A673 (cell line): ENCODE data around the gene RAP1GAP. TPM values are rescaled to one million over a fixed set of nuclear protein-coding genes. Genes with fewer than 3 reads are reported as not detected.

Experiments
- BruUV-seq: library from RNA; stranded (reverse); fragments of 400-500 nt; replicated peaks from 2 replicates; lab custom pipeline; 2021; lab: Mats Ljungman, UMichigan
- CTCF ChIA-PET: fragments of 300-600 bp; sonication (Branson Sonifier 250); formaldehyde crosslinking; loops from one replicate; lab custom pipeline; 2022; ENCODE audit warnings: antibody characterized with exemption; lab: Charles Lee
- POLR2A ChIA-PET: fragments of 300-600 bp; sonication (Branson Sonifier 250); formaldehyde crosslinking; loops from one replicate; lab custom pipeline; 2022; ENCODE audit warnings: antibody characterized with exemption; ENCODE audit not compliant: low non-redundant PET; lab: Charles Lee
- DNase-seq: peaks from one replicate; pipeline ENCODE4 v3.0.0-alpha.2; 2015; ENCODE audit warnings: low spot score
- H3K27ac ChIP-seq: fragments of 200-600 bp; sonication (generic); 2 replicates; pipeline ENCODE4 v1.5.1; 2016; ENCODE audit warnings: mixed run types, low read depth, mild to moderate bottlenecking, mixed read lengths, antibody characterized with exemption, low read length; ENCODE audit not compliant: poor library complexity, severe bottlenecking
- H3K27me3 ChIP-seq: fragments of 200-600 bp; sonication (generic); replicated peaks from 2 replicates; pipeline ENCODE4 v1.6.1; 2017; ENCODE audit warnings: mixed run types, low read depth, mild to moderate bottlenecking, mixed read lengths, antibody characterized with exemption, low read length; ENCODE audit not compliant: insufficient read depth, poor library complexity
- H3K36me3 ChIP-seq: fragments of 200-600 bp; sonication (generic); 2 replicates; pipeline ENCODE4 v1.6.1; 2016; ENCODE audit warnings: mixed run types, mild to moderate bottlenecking, mixed read lengths, antibody characterized with exemption, low read length; ENCODE audit not compliant: insufficient read depth, poor library complexity, severe bottlenecking
- H3K4me1 ChIP-seq: fragments of 200-600 bp; sonication (generic); 2 replicates; pipeline ENCODE4 v1.6.1; 2017; ENCODE audit warnings: mixed run types, mild to moderate bottlenecking, mixed read lengths, antibody characterized with exemption, low read length; ENCODE audit not compliant: insufficient read depth, poor library complexity, severe bottlenecking
- H3K4me3 ChIP-seq: fragments of 200-600 bp; sonication (generic); 2 replicates; pipeline ENCODE4 v1.5.1; 2016; ENCODE audit warnings: low read depth, mixed run types, mild to moderate bottlenecking, mixed read lengths, low read length; ENCODE audit not compliant: poor library complexity, severe bottlenecking
- H3K9me3 ChIP-seq: fragments of 200-600 bp; sonication (generic); 2 replicates; pipeline ENCODE4 v1.6.1; 2016; ENCODE audit warnings: mixed run types, low read depth, mild to moderate bottlenecking, mixed read lengths, antibody characterized with exemption, low read length; ENCODE audit not compliant: poor library complexity, severe bottlenecking
- EZH2 ChIP-seq: fragments of 200-600 bp; sonication (generic); IDR thresholded peaks from 2 replicates; pipeline ENCODE4 v1.6.1; 2017; ENCODE audit warnings: borderline replicate concordance, low read depth, mild to moderate bottlenecking, mixed read lengths, antibody characterized with exemption, low read length; ENCODE audit not compliant: poor library complexity, severe bottlenecking
- intact Hi-C: fragments of 100-400 bp; cut with micrococcal nuclease; formaldehyde crosslinking; loops from one replicate; pipeline ENCODE4 v1.10.0; 2022; ENCODE audit not compliant: unreplicated experiment
- total RNA-seq: library from RNA; stranded (reverse); gene quantifications from 2 replicates; pipeline ENCODE4 v1.2.3, GENCODE V29; 2021
- TF ChIP-seq, protein P1 (sequence below): fragments of 300-800, 200-600 bp; sonication (generic); conservative IDR thresholded peaks from 2 replicates; pipeline ENCODE4 v1.5.1; 2017; ENCODE audit warnings: low read depth, mild to moderate bottlenecking, antibody characterized with exemption, low read length, moderate library complexity, mixed read lengths

The RAP1GAP gene
- total RNA-seq, 1 experiment from 2014 or later: 37.7 TPM

GRCh38 chr1:21618561-21619374, 50.4 kb downstream of the RAP1GAP start:
- intact Hi-C loops: no loop called here
- TF ChIP-seq EZH2: no peak
- TF ChIP-seq, protein P1, sequence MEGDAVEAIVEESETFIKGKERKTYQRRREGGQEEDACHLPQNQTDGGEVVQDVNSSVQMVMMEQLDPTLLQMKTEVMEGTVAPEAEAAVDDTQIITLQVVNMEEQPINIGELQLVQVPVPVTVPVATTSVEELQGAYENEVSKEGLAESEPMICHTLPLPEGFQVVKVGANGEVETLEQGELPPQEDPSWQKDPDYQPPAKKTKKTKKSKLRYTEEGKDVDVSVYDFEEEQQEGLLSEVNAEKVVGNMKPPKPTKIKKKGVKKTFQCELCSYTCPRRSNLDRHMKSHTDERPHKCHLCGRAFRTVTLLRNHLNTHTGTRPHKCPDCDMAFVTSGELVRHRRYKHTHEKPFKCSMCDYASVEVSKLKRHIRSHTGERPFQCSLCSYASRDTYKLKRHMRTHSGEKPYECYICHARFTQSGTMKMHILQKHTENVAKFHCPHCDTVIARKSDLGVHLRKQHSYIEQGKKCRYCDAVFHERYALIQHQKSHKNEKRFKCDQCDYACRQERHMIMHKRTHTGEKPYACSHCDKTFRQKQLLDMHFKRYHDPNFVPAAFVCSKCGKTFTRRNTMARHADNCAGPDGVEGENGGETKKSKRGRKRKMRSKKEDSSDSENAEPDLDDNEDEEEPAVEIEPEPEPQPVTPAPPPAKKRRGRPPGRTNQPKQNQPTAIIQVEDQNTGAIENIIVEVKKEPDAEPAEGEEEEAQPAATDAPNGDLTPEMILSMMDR: no peak
- no peak overlapping the region for H3K4me3 ChIP-seq
- DNase-seq: no peak
- ChIA-PET POLR2A (no interaction called here), CTCF (no interaction called here)
- H3K27me3 ChIP-seq: no peaks in the 10 kb centered on the region
- H3K9me3 ChIP-seq: no peaks in the 10 kb centered on the region
- no TSS peak for BruUV-seq
- no peak overlapping the region for H3K27ac ChIP-seq
- H3K4me1 ChIP-seq: peaks cover 43% of the 10 kb centered on the region
- peaks cover 4% of the 10 kb centered on the region for H3K36me3 ChIP-seq

DNA sequence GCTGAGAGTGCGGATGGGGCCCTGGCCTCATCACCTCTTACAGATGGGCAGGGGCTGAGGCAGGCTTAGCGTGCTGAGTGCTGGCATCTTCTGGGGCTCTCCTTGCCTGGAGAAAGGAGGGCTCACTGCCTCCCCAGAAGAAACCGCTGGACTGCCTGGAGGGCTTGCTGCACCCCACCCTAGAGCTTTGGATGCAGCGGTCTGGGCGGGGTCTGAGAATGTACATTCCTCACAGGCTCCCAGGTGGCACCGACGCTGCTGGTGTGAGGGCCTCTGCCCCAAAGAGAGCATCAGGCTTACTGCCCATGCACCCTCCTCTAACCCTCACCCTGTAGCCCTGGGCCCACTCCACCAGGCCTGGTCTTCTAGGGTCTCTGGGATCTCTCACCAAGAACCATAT, 51.1 kb downstream of the RAP1GAP start:
- Histone ChIP-seq H3K4me1 (peaks cover 36% of the 10 kb centered on the region), H3K27ac (no peak overlapping the region), H3K27me3 (no peaks in the 10 kb centered on the region), H3K4me3 (no peak overlapping the region), H3K36me3 (peaks cover 3% of the 10 kb centered on the region), H3K9me3 (no peaks in the 10 kb centered on the region)
- CTCF ChIA-PET: no interaction called here
- intact Hi-C loops: no loop called here
- TF ChIP-seq, protein P1: no peak
- TF ChIP-seq EZH2: no peak
- POLR2A ChIA-PET: no interaction called here
- no peak for DNase-seq
- BruUV-seq: no TSS peak

DNA sequence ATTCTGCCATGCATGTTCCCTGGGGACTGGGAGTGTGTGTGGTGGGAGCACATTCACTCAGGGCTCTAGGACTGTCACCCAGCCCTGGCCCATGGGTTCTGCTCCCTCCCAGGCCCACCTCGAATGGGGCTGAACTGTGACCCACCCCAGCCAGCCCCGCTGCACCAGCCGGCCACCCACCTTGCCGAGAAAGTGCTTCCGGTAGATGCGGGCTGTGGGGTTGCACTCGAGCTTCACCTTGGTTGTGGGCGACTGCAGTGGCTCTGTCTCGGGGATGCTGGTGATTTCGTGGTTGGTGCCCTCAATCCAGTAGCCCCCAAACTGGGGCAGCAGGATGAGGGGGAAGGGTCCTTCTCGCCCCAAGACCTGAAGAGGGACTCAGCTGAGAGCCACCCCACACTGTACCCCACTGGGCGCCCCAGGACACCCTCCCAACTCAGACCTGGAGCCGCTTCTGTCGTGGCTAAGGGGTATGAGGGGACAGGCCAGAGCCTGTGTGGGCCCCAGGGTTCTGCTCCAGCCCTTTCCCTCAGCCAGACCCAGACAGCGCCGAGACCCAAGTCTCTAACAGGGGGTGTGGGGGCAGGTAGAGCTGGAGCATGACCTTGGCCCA, 51.9 kb downstream of the RAP1GAP start:
- CTCF ChIA-PET: no interaction called here
- H3K27me3 ChIP-seq: no peaks in the 10 kb centered on the region
- POLR2A ChIA-PET: no interaction called here

More for the DNA sequence above, 51.9 kb downstream of the RAP1GAP start:
- Histone ChIP-seq H3K27ac (no peak overlapping the region), H3K4me3 (no peak overlapping the region), H3K4me1 (peaks cover 30% of the 10 kb centered on the region), H3K9me3 (no peaks in the 10 kb centered on the region), H3K36me3 (peaks cover 9% of the 10 kb centered on the region)
- DNase-seq: no peak
- no peak for TF ChIP-seq EZH2
- TF ChIP-seq, protein P1: no peak
- intact Hi-C loops: no loop called here
- no TSS peak for BruUV-seq
